Loucy (cell line): ENCODE results near the gene FOXK1.

ENCODE experiments used
- EZH2phosphoT487 ChIP-seq: fragments of 200-600 bp; IDR thresholded peaks from 2 replicates; pipeline ENCODE4 v1.6.1; 2018; ENCODE audit warnings: antibody characterized with exemption, mild to moderate bottlenecking, moderate library complexity, borderline replicate concordance
- TF ChIP-seq, protein P1 (sequence below): fragments of 200-600 bp; sonication (generic); conservative IDR thresholded peaks from 2 replicates; pipeline ENCODE4 v1.5.1; 2014; ENCODE audit warnings: mild to moderate bottlenecking, antibody characterized with exemption, low read length

- TF ChIP-seq, protein P1, sequence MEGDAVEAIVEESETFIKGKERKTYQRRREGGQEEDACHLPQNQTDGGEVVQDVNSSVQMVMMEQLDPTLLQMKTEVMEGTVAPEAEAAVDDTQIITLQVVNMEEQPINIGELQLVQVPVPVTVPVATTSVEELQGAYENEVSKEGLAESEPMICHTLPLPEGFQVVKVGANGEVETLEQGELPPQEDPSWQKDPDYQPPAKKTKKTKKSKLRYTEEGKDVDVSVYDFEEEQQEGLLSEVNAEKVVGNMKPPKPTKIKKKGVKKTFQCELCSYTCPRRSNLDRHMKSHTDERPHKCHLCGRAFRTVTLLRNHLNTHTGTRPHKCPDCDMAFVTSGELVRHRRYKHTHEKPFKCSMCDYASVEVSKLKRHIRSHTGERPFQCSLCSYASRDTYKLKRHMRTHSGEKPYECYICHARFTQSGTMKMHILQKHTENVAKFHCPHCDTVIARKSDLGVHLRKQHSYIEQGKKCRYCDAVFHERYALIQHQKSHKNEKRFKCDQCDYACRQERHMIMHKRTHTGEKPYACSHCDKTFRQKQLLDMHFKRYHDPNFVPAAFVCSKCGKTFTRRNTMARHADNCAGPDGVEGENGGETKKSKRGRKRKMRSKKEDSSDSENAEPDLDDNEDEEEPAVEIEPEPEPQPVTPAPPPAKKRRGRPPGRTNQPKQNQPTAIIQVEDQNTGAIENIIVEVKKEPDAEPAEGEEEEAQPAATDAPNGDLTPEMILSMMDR, result no peak
- TF ChIP-seq EZH2phosphoT487, result no peak
These were observed 6.2 kb upstream of the FOXK1 start for GRCh38 chr7:4675771-4676367.
